ENCODE results near the gene PRELID1. TPM values are rescaled to one million over a fixed set of nuclear protein-coding genes. Genes with fewer than 3 reads are reported as not detected.
A peak's percentile ranks its signal among the peaks of the same experiment; 100 is the strongest.

The PRELID1 gene
- total and polyA plus RNA-seq, 8 donors = 72.3 to 154 (median 86.4) TPM

- no peak for DNase-seq
- no peaks in the 10 kb centered on the region for H3K27me3 ChIP-seq
- intact Hi-C loops (cut with DNase I) = no loop called here
- peaks cover 0 to 12% of the 10 kb centered on the region in 2 donors for H3K4me1 ChIP-seq
- H3K27ac ChIP-seq = no peak overlapping the region
- no peak for TF ChIP-seq CTCF (IDR thresholded peaks at IDR 0.05)
- H3K4me3 ChIP-seq = no peak overlapping the region
- no peaks in the 10 kb centered on the region for H3K9me3 ChIP-seq
- ATAC-seq = no peak
- peaks cover 0 to 98% of the 10 kb centered on the region in 2 donors for H3K36me3 ChIP-seq
Observed at GRCh38 chr5:177290816-177291596, 12.6 kb upstream of the PRELID1 start.

GRCh38 chr5:177291735-177292134 is 11.9 kb upstream of the PRELID1 start:
- TF ChIP-seq CTCF (IDR thresholded peaks at IDR 0.05) = no peak
- peaks cover 5 to 20% of the 10 kb centered on the region in 2 donors for H3K4me1 ChIP-seq
- H3K27me3 ChIP-seq = no peaks in the 10 kb centered on the region
- H3K4me3 ChIP-seq = no peak overlapping the region
- intact Hi-C loops (cut with DNase I) = no loop called here
- ATAC-seq (no peak), DNase-seq (no peak)
- H3K36me3 ChIP-seq = peaks cover 0 to 96% of the 10 kb centered on the region in 2 donors
- H3K27ac ChIP-seq = no peak overlapping the region
- no peaks in the 10 kb centered on the region for H3K9me3 ChIP-seq

- ATAC-seq (no peak), DNase-seq (no peak)
- Histone ChIP-seq H3K27ac (no peak overlapping the region), H3K27me3 (no peaks in the 10 kb centered on the region), H3K4me1 (peaks cover 6 to 40% of the 10 kb centered on the region in 2 donors), H3K36me3 (peaks cover 0 to 76% of the 10 kb centered on the region in 2 donors), H3K9me3 (no peaks in the 10 kb centered on the region), H3K4me3 (no peak overlapping the region)
- no peak for TF ChIP-seq CTCF (IDR thresholded peaks at IDR 0.05)
- intact Hi-C loops (cut with DNase I) = no loop called here
Observed at GRCh38 chr5:177293819-177294581, 9.6 kb upstream of the PRELID1 start.

GRCh38 chr5:177294632-177295031 is 9.0 kb upstream of the PRELID1 start:
- TF ChIP-seq CTCF (IDR thresholded peaks at IDR 0.05) = no peak
- no peak for ATAC-seq
- intact Hi-C loops (cut with DNase I) = no loop called here
- H3K36me3 ChIP-seq = peaks cover 0 to 69% of the 10 kb centered on the region in 2 donors
- no peaks in the 10 kb centered on the region for H3K9me3 ChIP-seq
- DNase-seq = no peak
- no peak overlapping the region for H3K4me3 ChIP-seq
- H3K27ac ChIP-seq = peak overlapping the region in 1 of 2 donors; percentile 77
- peaks cover 6 to 46% of the 10 kb centered on the region in 2 donors for H3K4me1 ChIP-seq
- H3K27me3 ChIP-seq = no peaks in the 10 kb centered on the region

GRCh38 chr5:177295924-177296323 is 7.7 kb upstream of the PRELID1 start:
- no peaks in the 10 kb centered on the region for H3K27me3 ChIP-seq
- H3K27ac ChIP-seq = peak overlapping the region in 1 of 2 donors; percentile 77
- H3K9me3 ChIP-seq = no peaks in the 10 kb centered on the region
- H3K4me3 ChIP-seq = no peak overlapping the region
- peaks cover 17 to 59% of the 10 kb centered on the region in 2 donors for H3K4me1 ChIP-seq
- intact Hi-C loops (cut with DNase I) = no loop called here
- H3K36me3 ChIP-seq = peaks cover 0 to 56% of the 10 kb centered on the region in 2 donors
- DNase-seq (peak in 1 of 4 donors; percentile 81), ATAC-seq (no peak)
- no peak for TF ChIP-seq CTCF (IDR thresholded peaks at IDR 0.05)
